ENCODE data around the gene DMD.

GRCh38 chrX:31331015-31331414, 1880.3 kb downstream of the DMD start:
- TF ChIP-seq POLR2AphosphoS5 (IDR thresholded peaks at IDR 0.05; ENCODE audit: low read depth, low read length): no peak
- no peak for TF ChIP-seq REST (IDR thresholded peaks at IDR 0.05; ENCODE audit: insufficient read depth in 1 of 2, low read depth in 2 of 2, low read length in 2 of 2)
- TF ChIP-seq TAF1 (IDR thresholded peaks at IDR 0.05; ENCODE audit: borderline replicate concordance, insufficient read depth, low read length): no peak
